Measurements from ENCODE around the gene AFAP1.

DNA sequence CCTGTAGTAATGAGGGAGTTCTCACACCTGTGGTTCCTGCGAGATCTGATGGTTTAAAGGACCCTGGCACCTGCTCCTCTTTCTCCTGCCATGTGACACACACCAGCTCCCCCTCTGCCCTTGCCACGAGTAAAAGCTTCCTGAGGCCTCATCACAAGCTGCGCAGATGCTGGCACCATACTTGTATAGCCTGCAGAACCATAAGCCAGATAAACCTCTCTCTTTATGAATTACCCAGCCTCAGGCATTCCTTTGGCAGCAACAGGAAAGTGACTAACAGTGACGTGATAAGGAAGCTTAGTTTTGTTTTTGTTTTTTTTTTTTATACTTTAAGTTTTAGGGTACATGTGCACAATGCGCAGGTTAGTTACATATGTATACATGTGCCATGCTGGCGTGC, 130.9 kb downstream of the AFAP1 start:
- TF ChIP-seq, protein P1, sequence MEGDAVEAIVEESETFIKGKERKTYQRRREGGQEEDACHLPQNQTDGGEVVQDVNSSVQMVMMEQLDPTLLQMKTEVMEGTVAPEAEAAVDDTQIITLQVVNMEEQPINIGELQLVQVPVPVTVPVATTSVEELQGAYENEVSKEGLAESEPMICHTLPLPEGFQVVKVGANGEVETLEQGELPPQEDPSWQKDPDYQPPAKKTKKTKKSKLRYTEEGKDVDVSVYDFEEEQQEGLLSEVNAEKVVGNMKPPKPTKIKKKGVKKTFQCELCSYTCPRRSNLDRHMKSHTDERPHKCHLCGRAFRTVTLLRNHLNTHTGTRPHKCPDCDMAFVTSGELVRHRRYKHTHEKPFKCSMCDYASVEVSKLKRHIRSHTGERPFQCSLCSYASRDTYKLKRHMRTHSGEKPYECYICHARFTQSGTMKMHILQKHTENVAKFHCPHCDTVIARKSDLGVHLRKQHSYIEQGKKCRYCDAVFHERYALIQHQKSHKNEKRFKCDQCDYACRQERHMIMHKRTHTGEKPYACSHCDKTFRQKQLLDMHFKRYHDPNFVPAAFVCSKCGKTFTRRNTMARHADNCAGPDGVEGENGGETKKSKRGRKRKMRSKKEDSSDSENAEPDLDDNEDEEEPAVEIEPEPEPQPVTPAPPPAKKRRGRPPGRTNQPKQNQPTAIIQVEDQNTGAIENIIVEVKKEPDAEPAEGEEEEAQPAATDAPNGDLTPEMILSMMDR (IDR thresholded peaks at IDR 0.05) = no peak
- no peak for TF ChIP-seq ZFX (IDR thresholded peaks at IDR 0.05; ENCODE audit: borderline replicate concordance)
